ENCODE data around the gene STRBP. TPM values are rescaled to one million over a fixed set of nuclear protein-coding genes. Genes with fewer than 3 reads are reported as not detected.

The STRBP gene
- total RNA-seq, 1 experiment from 2014 or later = 74.0 TPM

GRCh38 chr9:123255718-123256117 lies 12.7 kb downstream of the STRBP start:
- no peak overlapping the region for H3K4ac ChIP-seq (ENCODE audit: low read depth, low read length)

More at GRCh38 chr9:123255718-123256117, 12.7 kb downstream of the STRBP start:
- H3K18ac ChIP-seq (ENCODE audit: insufficient read length, low read depth, low read length) = no peak overlapping the region
- Mint-ChIP-seq H3K4me1 (peaks cover 7 to 13% of the 10 kb centered on the region in 2 experiments), H3K36me3 (ENCODE audit: insufficient read depth in 1 of 3, low read depth in 3 of 3) (peaks cover 0 to 24% (median 9%) of the 10 kb centered on the region in 3 experiments; a peak in 4 of 7 replicates), H3K27me3 (ENCODE audit: low read depth) (no peaks in the 10 kb centered on the region), H3K4me3 (no peak overlapping the region), H3K9me3 (peaks cover 0 to 2% of the 10 kb centered on the region in 2 experiments; a peak in 1 of 5 replicates), H3K27ac (peak overlapping the region in 1 of 3 experiments; percentile 31; a peak in 1 of 7 replicates)
- no peak overlapping the region for H2BK20ac ChIP-seq (ENCODE audit: low read depth, low read length, poor library complexity, severe bottlenecking)
- H2BK5ac ChIP-seq (ENCODE audit: insufficient read length, low read length) = no peak overlapping the region
- peaks cover 3% of the 10 kb centered on the region for H3K79me1 ChIP-seq (ENCODE audit: insufficient read depth, low read depth, low read length, poor library complexity, severe bottlenecking)
- no peak overlapping the region for H3K9ac ChIP-seq (ENCODE audit: extremely low read depth, insufficient read length, low read length)
- peaks cover 29% of the 10 kb centered on the region; the same call in 1 of the 2 replicates for H3K79me2 ChIP-seq (ENCODE audit: insufficient read depth, low read length)
- no peak overlapping the region for H3K14ac ChIP-seq (ENCODE audit: insufficient read depth, low read length)
- H2BK120ac ChIP-seq (ENCODE audit: low read depth, low read length, poor library complexity, severe bottlenecking) = no peak overlapping the region
- H3K23ac ChIP-seq (ENCODE audit: insufficient read length, low read depth, low read length) = no peak overlapping the region
- H4K20me1 ChIP-seq (ENCODE audit: control insufficient read depth, insufficient read depth, insufficient read length) = no peaks in the 10 kb centered on the region
- TF ChIP-seq, protein P1, sequence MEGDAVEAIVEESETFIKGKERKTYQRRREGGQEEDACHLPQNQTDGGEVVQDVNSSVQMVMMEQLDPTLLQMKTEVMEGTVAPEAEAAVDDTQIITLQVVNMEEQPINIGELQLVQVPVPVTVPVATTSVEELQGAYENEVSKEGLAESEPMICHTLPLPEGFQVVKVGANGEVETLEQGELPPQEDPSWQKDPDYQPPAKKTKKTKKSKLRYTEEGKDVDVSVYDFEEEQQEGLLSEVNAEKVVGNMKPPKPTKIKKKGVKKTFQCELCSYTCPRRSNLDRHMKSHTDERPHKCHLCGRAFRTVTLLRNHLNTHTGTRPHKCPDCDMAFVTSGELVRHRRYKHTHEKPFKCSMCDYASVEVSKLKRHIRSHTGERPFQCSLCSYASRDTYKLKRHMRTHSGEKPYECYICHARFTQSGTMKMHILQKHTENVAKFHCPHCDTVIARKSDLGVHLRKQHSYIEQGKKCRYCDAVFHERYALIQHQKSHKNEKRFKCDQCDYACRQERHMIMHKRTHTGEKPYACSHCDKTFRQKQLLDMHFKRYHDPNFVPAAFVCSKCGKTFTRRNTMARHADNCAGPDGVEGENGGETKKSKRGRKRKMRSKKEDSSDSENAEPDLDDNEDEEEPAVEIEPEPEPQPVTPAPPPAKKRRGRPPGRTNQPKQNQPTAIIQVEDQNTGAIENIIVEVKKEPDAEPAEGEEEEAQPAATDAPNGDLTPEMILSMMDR (conservative IDR thresholded peaks at IDR 0.05) = no peak
- no peak overlapping the region for H3K4me2 ChIP-seq (ENCODE audit: insufficient read depth, insufficient read length, low read length)
- no peaks in the 10 kb centered on the region for H3K9me3 ChIP-seq (ENCODE audit: control insufficient read depth, low read depth, low read length)
- H3K4me1 ChIP-seq (ENCODE audit: insufficient read depth, low read length) = no peaks in the 10 kb centered on the region; the same call in 1 of the 2 replicates
- DNase-seq = no peak
- H2AK5ac ChIP-seq (ENCODE audit: insufficient read length, low read length) = no peak overlapping the region
- H3K27me3 ChIP-seq (ENCODE audit: insufficient read depth, low read length) = no peaks in the 10 kb centered on the region
- no peak overlapping the region for H4K5ac ChIP-seq (ENCODE audit: insufficient read length, low read depth, low read length)
- H4K91ac ChIP-seq (ENCODE audit: insufficient read length, low read depth, low read length) = no peak overlapping the region
- no peak overlapping the region for H4K8ac ChIP-seq (replicated peaks; ENCODE audit: insufficient read length, low read depth, low read length)
- no peak overlapping the region for H2BK12ac ChIP-seq (ENCODE audit: insufficient read length, low read depth, low read length)
- no peak overlapping the region for H2AFZ ChIP-seq (ENCODE audit: low read length)
- H3K23me2 ChIP-seq (ENCODE audit: insufficient read length, low read depth, low read length, poor library complexity, severe bottlenecking) = no peaks in the 10 kb centered on the region
- no peak overlapping the region for H3K56ac ChIP-seq (ENCODE audit: insufficient read length, low read depth, low read length)
- H3T11ph ChIP-seq (ENCODE audit: low read length) = no peak overlapping the region
- H2BK15ac ChIP-seq (ENCODE audit: low read depth, low read length) = no peak overlapping the region
- H3K27ac ChIP-seq (ENCODE audit: insufficient read length, low read depth, low read length) = no peak overlapping the region
- WGBS (ENCODE audit: extremely low coverage, insufficient read length, low lambda C conversion rate) = no CpG with 5 or more reads among the region's 3 CpGs
